ENCODE results near the gene IL15RA. TPM values are rescaled to one million over a fixed set of nuclear protein-coding genes. Genes with fewer than 3 reads are reported as not detected.
"Not testable (repeated sequence)": the region's sequence is repeated elsewhere in the genome, so short reads cannot be mapped to it uniquely, and the experiment has no call there.

The IL15RA gene
- total RNA-seq, 2 experiments from 2014 or later: 23.5 to 25.1 TPM

GRCh38 chr10:5949009-5949759, 28.2 kb downstream of the IL15RA start:
- Mint-ChIP-seq H3K36me3 (ENCODE audit: low read depth) (peaks cover 11% of the 10 kb centered on the region), H3K4me1 (ENCODE audit: low read depth) (peaks cover 4% of the 10 kb centered on the region), H3K27ac (no peak overlapping the region), H3K9me3 (no peaks in the 10 kb centered on the region), H3K4me3 (no peak overlapping the region), H3K27me3 (no peaks in the 10 kb centered on the region)
- TF ChIP-seq, protein P1, sequence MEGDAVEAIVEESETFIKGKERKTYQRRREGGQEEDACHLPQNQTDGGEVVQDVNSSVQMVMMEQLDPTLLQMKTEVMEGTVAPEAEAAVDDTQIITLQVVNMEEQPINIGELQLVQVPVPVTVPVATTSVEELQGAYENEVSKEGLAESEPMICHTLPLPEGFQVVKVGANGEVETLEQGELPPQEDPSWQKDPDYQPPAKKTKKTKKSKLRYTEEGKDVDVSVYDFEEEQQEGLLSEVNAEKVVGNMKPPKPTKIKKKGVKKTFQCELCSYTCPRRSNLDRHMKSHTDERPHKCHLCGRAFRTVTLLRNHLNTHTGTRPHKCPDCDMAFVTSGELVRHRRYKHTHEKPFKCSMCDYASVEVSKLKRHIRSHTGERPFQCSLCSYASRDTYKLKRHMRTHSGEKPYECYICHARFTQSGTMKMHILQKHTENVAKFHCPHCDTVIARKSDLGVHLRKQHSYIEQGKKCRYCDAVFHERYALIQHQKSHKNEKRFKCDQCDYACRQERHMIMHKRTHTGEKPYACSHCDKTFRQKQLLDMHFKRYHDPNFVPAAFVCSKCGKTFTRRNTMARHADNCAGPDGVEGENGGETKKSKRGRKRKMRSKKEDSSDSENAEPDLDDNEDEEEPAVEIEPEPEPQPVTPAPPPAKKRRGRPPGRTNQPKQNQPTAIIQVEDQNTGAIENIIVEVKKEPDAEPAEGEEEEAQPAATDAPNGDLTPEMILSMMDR (IDR thresholded peaks at IDR 0.05): no peak
- ChIA-PET CTCF (interaction anchor here (1.4 kb wide), 1 partner anchor 11 kb away, joined by 3 read pairs; no protein-coding TSS in a partner anchor), POLR2A (interaction anchor here (1.2 kb wide), 1 partner anchor 28 kb away, joined by 3 read pairs; the partner anchor contains the start of gene IL15RA)
- DNase-seq (peak; percentile 62), ATAC-seq (peak; percentile 83)
- intact Hi-C loops (cut with micrococcal nuclease): no loop called here

DNA sequence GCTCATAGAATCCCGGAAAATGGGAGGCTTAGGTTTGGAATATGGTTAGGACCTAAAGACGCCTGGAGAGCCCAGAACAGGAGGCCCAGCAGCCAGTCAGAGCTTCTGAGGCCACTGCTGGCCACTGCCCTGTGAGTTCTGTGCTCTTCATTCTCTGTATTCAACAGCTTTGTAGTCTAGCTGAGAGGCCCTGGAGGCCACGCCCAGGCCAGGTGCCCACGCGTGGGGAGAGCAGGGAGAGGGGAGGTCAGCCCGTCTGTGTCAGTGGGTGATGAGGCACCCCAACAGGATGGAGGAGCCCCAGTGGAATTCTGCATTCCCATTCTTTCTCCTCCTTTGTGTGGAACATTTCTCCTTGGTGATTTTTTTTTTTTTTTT, 29.1 kb downstream of the IL15RA start:
- Mint-ChIP-seq H3K27me3 (no peaks in the 10 kb centered on the region), H3K4me3 (no peak overlapping the region), H3K4me1 (ENCODE audit: low read depth) (peaks cover 4% of the 10 kb centered on the region), H3K36me3 (ENCODE audit: low read depth) (peaks cover 4% of the 10 kb centered on the region), H3K9me3 (no peaks in the 10 kb centered on the region), H3K27ac (no peak overlapping the region)
- DNase-seq (no peak), ATAC-seq (no peak)
- ChIA-PET POLR2A (no interaction called here), CTCF (no interaction called here)
- TF ChIP-seq, protein P1 (IDR thresholded peaks at IDR 0.05): no peak
- intact Hi-C loops (cut with micrococcal nuclease): no loop called here

DNA sequence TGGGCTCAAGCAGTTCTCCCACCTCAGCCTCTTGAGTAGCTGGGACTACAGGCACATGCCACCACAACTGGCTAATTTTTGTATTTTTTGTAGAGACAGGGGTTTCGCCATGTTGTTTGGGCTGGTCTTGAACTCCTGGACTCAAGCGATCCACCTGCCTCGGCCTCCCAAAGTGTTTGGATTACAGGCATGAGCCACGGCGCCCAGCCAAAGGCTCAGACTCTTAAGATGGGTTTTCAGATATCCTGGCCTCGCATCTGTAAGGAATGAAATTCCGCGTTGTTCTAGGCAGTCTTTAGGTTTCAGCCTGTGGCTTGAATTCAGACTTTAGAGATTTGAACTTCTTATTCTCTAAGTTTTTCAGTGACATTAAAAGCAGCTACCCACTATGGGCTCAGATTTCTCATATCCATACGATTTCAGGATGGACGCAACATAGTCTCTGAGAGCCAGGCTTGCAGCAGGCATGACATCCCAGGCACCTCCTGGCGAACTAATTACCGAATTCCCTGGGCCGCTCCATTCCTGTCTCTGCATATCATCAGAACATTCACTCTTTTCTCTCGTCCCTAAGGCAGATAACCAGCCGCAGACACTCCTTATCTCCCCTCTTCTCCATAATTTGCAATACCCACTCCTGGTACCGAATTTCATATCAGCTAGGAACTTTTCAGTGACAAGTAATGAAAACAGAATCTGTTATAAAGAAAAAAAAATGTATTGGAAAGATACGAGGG, 29.7 kb downstream of the IL15RA start:
- intact Hi-C loops (cut with micrococcal nuclease): no loop called here
- peaks cover 2% of the 10 kb centered on the region for H3K36me3 Mint-ChIP-seq (ENCODE audit: low read depth)

DNA sequence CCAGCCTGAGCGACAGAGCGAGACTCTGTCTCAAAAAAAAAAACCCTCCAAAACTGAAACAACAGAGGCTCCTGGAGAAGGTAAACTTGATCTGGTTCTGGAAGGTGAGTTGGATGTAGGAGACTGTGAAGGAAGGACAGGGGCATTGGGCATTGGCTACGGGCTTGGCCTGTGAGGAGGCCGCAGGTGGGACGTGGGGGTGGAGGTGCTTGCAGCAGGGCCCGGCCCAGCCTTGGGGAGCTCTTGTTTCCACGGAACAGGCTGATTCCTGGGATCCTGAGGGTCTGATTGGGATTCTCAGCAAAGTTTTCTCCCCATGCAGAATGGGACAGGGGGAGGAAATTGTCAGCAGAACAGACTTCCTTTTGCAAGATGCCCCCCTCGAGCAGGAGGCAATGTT, 30.6 kb downstream of the IL15RA start:
- H3K4me3 Mint-ChIP-seq: no peak overlapping the region
- no peaks in the 10 kb centered on the region for H3K9me3 Mint-ChIP-seq
- TF ChIP-seq, protein P1 (IDR thresholded peaks at IDR 0.05): no peak
- intact Hi-C loops (cut with micrococcal nuclease): no loop called here
- H3K27me3 Mint-ChIP-seq: no peaks in the 10 kb centered on the region
- no peak for DNase-seq
- no peak overlapping the region for H3K27ac Mint-ChIP-seq
- no peak for ATAC-seq
- H3K4me1 Mint-ChIP-seq (ENCODE audit: low read depth): peaks cover 4% of the 10 kb centered on the region
- POLR2A ChIA-PET: no interaction called here
- no peaks in the 10 kb centered on the region for H3K36me3 Mint-ChIP-seq (ENCODE audit: low read depth)
- CTCF ChIA-PET: no interaction called here

More for the DNA sequence above, 29.7 kb downstream of the IL15RA start:
- ChIA-PET POLR2A (no interaction called here), CTCF (no interaction called here)
- H3K9me3 Mint-ChIP-seq: no peaks in the 10 kb centered on the region
- DNase-seq (no peak), ATAC-seq (no peak)
- TF ChIP-seq, protein P1 (IDR thresholded peaks at IDR 0.05): no peak
- no peaks in the 10 kb centered on the region for H3K27me3 Mint-ChIP-seq
- H3K27ac Mint-ChIP-seq: no peak overlapping the region
- H3K4me3 Mint-ChIP-seq: no peak overlapping the region
- peaks cover 4% of the 10 kb centered on the region for H3K4me1 Mint-ChIP-seq (ENCODE audit: low read depth)

- ATAC-seq; intact Hi-C loops (cut with micrococcal nuclease); CTCF ChIA-PET; H3K27me3 Mint-ChIP-seq; H3K36me3 Mint-ChIP-seq (ENCODE audit: low read depth); POLR2A ChIA-PET; DNase-seq; H3K9me3 Mint-ChIP-seq; H3K27ac Mint-ChIP-seq; H3K4me3 Mint-ChIP-seq; H3K4me1 Mint-ChIP-seq (ENCODE audit: low read depth): not testable (repeated sequence)
Observed at GRCh38 chr10:5946419-5946775, 30.9 kb downstream of the IL15RA start.
